Subcutaneous adipose tissue (tissue), 4 donors: ENCODE measurements around the gene SGMS1. TPM values are rescaled to one million over a fixed set of nuclear protein-coding genes. Genes with fewer than 3 reads are reported as not detected.

Source experiments
- CTCF ChIP-seq: fragments of 450-650 bp; IDR thresholded peaks from one replicate; pipeline ENCODE4 v1.5.1; 2016; ENCODE audit warnings: low read depth, mild to moderate bottlenecking, control low read depth, antibody characterized with exemption, moderate library complexity
- total RNA-seq, 4 donors: library from RNA; depleted of rRNA; stranded (reverse); fragments of >200 nt; gene quantifications; one replicate each; pipeline ENCODE4 v1.1.0, GENCODE V29; 2016

SGMS1 gene
- total RNA-seq, 4 donors from 2014 or later, result 63.9 to 117 (median 87.4) TPM

GRCh38 chr10:50577010-50577409 is 46.7 kb downstream of the SGMS1 start:
- TF ChIP-seq CTCF, result no peak

DNA sequence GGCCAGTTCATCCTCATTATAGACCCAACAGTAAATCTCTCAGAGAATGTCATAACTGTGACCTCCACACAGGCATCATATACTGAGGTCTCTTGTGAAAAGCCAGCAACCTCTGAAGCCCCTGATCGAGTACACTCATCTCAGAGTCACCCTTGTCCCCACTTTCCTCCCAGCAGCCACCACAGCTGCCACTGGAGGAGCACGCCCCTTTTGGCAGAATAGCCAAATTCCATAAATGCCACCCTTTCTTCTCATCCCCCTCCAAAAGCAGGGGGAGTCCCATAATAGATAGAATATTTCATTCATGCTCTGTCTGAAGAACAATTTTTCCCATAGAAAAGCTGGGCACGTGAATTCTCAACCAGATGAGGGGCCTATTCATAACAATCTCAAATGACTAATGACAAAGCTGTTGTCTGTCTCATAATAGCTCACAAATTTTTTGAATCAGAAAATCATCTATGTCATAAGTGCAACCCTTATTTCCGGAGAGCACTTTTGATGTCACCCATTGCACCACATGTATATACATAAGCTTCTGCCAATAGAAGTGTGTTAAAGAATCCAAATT is 47.4 kb downstream of the SGMS1 start:
- TF ChIP-seq CTCF, result no peak

- TF ChIP-seq CTCF, result no peak
Observed at GRCh38 chr10:50575477-50576244, 48.1 kb downstream of the SGMS1 start.

DNA sequence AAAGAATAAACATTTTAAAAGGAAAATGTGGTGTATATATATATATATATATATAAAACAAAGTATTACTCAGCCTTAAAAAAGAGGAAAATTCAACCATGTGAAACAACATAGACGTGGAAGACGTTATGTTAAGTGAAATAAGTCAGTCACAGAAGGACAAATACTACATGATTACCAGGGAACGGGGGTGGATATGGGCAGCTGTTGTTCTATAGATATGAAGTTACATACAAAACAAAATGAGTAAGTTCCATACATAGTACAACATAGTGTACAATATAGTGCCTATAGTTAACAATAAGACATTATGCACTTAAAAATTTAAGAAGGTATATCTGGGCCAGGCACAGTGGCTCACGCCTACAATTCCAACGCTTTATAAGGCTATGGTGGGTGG is 48.8 kb downstream of the SGMS1 start:
- no peak for TF ChIP-seq CTCF

GRCh38 chr10:50574305-50574704 is 49.5 kb downstream of the SGMS1 start:
- TF ChIP-seq CTCF, result no peak

- no peak for TF ChIP-seq CTCF
Observed at GRCh38 chr10:50572017-50572491, 51.7 kb downstream of the SGMS1 start.

GRCh38 chr10:50567384-50567783 is 56.4 kb downstream of the SGMS1 start:
- no peak for TF ChIP-seq CTCF
